ENCODE results near the gene CMIP. TPM values are rescaled to one million over a fixed set of nuclear protein-coding genes. Genes with fewer than 3 reads are reported as not detected.

The CMIP gene
- total RNA-seq, 3 donors from 2014 or later, result 14.9 to 23.9 (median 17.6) TPM

DNA sequence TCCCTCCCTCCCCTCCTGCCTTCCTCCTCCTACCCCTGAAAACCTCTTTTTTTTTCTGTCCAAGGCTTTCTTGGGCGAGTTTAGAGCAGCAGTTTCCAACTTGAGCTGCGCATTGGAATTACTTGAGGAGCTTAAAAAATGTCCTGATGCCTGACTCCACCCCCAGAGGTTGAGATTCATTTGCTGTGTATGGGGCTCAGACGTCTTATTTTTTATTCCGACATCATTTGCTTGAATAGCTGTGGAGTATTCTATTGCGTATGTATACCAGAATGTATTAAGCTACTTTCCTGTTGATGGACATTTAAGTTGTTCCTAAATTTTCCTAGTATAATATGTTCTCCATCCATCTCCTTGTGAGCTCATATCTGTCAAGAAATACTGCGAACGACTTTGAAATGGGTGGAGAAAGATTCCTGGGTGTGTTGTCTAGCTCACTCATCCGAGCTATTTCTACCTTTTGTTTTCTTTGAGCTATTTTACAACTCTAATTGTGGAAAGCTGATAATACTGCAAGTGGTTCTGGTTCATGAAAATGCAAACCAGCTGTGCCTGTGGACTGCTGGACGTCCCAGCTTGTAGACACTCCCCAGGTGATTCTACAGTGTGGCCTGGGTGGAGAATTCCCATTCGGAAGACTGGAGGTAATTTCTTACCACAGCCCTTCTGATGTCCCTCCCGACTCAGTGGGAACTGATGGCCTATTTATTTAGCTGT is 40.5 kb downstream of the CMIP start:
- DNase-seq (ENCODE audit: low spot score in 2 of 2), result no peak
- Histone ChIP-seq H3K27me3 (no peaks in the 10 kb centered on the region), H3K36me3 (no peaks in the 10 kb centered on the region), H3K9me3 (no peaks in the 10 kb centered on the region), H3K4me1 (no peaks in the 10 kb centered on the region), H3K4me3 (no peak overlapping the region), H3K27ac (no peak overlapping the region)
- no peak for TF ChIP-seq POLR2A (IDR thresholded peaks at IDR 0.05)
- TF ChIP-seq, protein P1, sequence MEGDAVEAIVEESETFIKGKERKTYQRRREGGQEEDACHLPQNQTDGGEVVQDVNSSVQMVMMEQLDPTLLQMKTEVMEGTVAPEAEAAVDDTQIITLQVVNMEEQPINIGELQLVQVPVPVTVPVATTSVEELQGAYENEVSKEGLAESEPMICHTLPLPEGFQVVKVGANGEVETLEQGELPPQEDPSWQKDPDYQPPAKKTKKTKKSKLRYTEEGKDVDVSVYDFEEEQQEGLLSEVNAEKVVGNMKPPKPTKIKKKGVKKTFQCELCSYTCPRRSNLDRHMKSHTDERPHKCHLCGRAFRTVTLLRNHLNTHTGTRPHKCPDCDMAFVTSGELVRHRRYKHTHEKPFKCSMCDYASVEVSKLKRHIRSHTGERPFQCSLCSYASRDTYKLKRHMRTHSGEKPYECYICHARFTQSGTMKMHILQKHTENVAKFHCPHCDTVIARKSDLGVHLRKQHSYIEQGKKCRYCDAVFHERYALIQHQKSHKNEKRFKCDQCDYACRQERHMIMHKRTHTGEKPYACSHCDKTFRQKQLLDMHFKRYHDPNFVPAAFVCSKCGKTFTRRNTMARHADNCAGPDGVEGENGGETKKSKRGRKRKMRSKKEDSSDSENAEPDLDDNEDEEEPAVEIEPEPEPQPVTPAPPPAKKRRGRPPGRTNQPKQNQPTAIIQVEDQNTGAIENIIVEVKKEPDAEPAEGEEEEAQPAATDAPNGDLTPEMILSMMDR (IDR thresholded peaks at IDR 0.05), result no peak
- no peak for TF ChIP-seq POLR2AphosphoS5 (IDR thresholded peaks at IDR 0.05)
- intact Hi-C loops (cut with DNase I; ENCODE audit: low total_unique reads), result no loop called here

DNA sequence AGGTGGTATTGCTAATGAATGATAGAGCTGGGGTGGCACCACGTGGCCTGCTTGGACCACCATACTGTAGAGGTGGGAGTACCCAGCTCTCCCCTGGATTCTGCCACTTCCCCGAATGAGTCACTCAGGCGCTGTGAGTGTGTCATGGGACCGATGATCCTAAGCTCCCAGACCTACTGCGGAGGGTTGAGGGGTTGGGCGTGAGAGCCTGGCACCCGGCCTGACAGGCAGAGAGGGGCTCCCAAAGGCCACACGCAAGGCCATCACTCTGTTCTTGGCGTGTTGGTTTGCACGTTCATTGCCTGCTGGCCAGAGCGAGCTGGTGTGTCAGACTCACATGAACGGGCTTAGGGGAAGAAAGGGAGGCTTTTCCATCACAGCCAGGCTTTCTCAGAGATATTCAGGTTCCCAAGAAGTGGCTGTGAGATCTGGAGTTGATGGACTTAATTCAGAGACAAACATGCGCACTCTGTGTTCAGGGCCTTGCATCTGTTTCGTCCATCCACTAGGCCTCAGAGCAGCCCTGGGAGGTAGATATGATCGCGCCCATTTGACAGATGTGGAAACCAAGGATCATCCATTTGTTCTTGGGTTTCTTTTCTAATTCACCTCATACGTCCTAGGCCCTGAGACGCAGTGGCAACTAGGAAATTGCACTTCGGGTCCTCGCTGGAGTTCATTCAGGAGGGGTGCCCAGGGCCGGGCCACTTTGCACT is 41.4 kb downstream of the CMIP start:
- no peaks in the 10 kb centered on the region for H3K9me3 ChIP-seq
- H3K4me1 ChIP-seq, result no peaks in the 10 kb centered on the region
- no peak overlapping the region for H3K4me3 ChIP-seq
- no peak for DNase-seq (ENCODE audit: low spot score in 2 of 2)
- no peak for TF ChIP-seq POLR2AphosphoS5 (IDR thresholded peaks at IDR 0.05)
- TF ChIP-seq, protein P1 (IDR thresholded peaks at IDR 0.05), result no peak
- no peak for TF ChIP-seq POLR2A (IDR thresholded peaks at IDR 0.05)
- no peaks in the 10 kb centered on the region for H3K27me3 ChIP-seq
- no peaks in the 10 kb centered on the region for H3K36me3 ChIP-seq
- intact Hi-C loops (cut with DNase I; ENCODE audit: low total_unique reads), result no loop called here
- peak overlapping the region in 1 of 2 donors; percentile 15 for H3K27ac ChIP-seq

DNA sequence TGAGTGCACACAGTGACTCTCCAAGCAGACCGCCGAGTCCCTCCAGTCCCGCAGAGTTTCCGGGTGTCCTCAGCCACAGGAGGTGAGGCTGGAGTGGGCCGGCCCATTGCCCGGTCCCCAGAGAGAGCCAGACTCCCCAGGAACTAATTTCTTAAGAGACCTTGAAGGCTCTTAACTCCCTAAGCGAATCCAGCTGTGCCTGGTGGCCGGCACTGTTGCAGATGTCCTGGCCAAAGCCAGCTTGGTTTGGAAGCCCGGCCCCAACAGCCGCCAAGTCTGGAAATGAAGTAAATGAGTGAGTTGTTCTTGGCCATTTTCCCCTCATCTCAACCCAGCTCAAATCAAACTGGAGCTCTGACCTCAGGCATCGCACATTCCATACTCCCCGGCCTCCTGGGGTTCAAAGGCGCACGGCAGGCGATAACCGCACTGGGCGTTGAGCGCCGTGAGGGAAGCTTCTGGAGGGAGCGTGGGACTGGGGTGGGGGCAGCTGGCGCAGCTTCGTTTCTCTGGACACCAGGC is 42.0 kb downstream of the CMIP start:
- intact Hi-C loops (cut with DNase I; ENCODE audit: low total_unique reads), result no loop called here
- TF ChIP-seq, protein P1 (IDR thresholded peaks at IDR 0.05), result no peak
- TF ChIP-seq POLR2AphosphoS5 (IDR thresholded peaks at IDR 0.05), result no peak
- TF ChIP-seq POLR2A (IDR thresholded peaks at IDR 0.05), result no peak
- no peaks in the 10 kb centered on the region for H3K27me3 ChIP-seq
- no peaks in the 10 kb centered on the region for H3K9me3 ChIP-seq
- no peak for DNase-seq (ENCODE audit: low spot score in 2 of 2)
- H3K4me1 ChIP-seq, result no peaks in the 10 kb centered on the region
- H3K4me3 ChIP-seq, result no peak overlapping the region
- no peaks in the 10 kb centered on the region for H3K36me3 ChIP-seq
- H3K27ac ChIP-seq, result no peak overlapping the region

DNA sequence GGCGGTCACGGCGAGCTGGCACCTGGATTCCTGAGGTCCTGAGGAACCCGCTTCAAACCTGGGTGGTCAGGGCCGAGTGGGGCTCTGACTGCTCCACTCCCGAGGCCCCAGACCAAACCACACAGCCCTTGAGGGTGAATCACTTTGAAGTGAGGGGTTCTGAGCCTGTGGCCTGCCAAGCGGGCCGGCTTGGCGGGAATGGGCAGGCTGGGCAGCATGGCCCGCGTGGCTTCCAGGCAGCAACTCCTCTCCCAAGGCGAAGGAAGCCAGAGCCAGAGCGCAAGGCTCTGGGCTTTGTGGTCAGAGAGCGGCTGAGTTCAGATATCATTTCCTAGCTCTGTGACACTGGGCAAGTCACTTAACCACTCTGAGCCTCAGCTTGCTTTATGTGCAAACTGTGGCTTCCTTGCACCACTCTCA is 42.7 kb downstream of the CMIP start:
- TF ChIP-seq POLR2A (IDR thresholded peaks at IDR 0.05) (no peak), POLR2AphosphoS5 (IDR thresholded peaks at IDR 0.05) (no peak)
- TF ChIP-seq, protein P1 (IDR thresholded peaks at IDR 0.05), result no peak
- DNase-seq (ENCODE audit: low spot score in 2 of 2), result no peak
- Histone ChIP-seq H3K4me3 (no peak overlapping the region), H3K36me3 (no peaks in the 10 kb centered on the region), H3K27ac (no peak overlapping the region), H3K4me1 (no peaks in the 10 kb centered on the region), H3K9me3 (no peaks in the 10 kb centered on the region), H3K27me3 (no peaks in the 10 kb centered on the region)
- intact Hi-C loops (cut with DNase I; ENCODE audit: low total_unique reads), result no loop called here
